CD14-positive monocyte (primary cell): ENCODE data around the gene PLPP2. TPM values are rescaled to one million over a fixed set of nuclear protein-coding genes. Genes with fewer than 3 reads are reported as not detected.

ENCODE experiments used
- DNase-seq, 3 donors: peaks; one replicate each; pipeline ENCODE4 v3.0.0-alpha.2; 2011 to 2022
- H2AFZ ChIP-seq: 2 replicates; pipeline ENCODE4 v1.6.0; 2012; ENCODE audit warnings: mild to moderate bottlenecking, low read depth, low read length, inconsistent platforms; ENCODE audit not compliant: insufficient read depth, poor library complexity, severe bottlenecking
- H3K27ac ChIP-seq, 2 donors: 1 replicate in 1 of 2; 2 replicates in 1 of 2; pipeline ENCODE4 v1.5.1; 2012 to 2013; ENCODE audit warnings: low read length in 2 of 2, control low read depth in 1 of 2, inconsistent platforms in 1 of 2, low read depth in 1 of 2, mild to moderate bottlenecking in 1 of 2
- H3K27me3 ChIP-seq, 2 donors: one replicate each; pipeline versions ENCODE4 v1.6.0 to v1.6.1; 2011 to 2013; ENCODE audit warnings: low read length in 2 of 2; ENCODE audit not compliant: control insufficient read depth in 2 of 2, insufficient read depth in 2 of 2
- H3K36me3 ChIP-seq, 2 donors: replicated peaks in 1 of 2; 1 replicate in 1 of 2; 2 replicates in 1 of 2; pipeline versions ENCODE4 v1.5.1 to v1.6.1; 2012 to 2013; ENCODE audit warnings: low read length in 2 of 2, control low read depth in 1 of 2, inconsistent platforms in 1 of 2, mild to moderate bottlenecking in 1 of 2; ENCODE audit not compliant: insufficient read depth in 2 of 2, control insufficient read depth in 1 of 2
- H3K4me1 ChIP-seq, 2 donors: 1 replicate in 1 of 2; 2 replicates in 1 of 2; pipeline versions ENCODE4 v1.5.1 to v1.6.1; 2012 to 2013; ENCODE audit warnings: low read length in 2 of 2, control low read depth in 1 of 2, inconsistent platforms in 1 of 2, mild to moderate bottlenecking in 1 of 2, moderate library complexity in 1 of 2; ENCODE audit not compliant: insufficient read depth in 2 of 2, control insufficient read depth in 1 of 2
- H3K4me2 ChIP-seq: replicated peaks from 2 replicates; pipeline ENCODE3; 2012; ENCODE audit warnings: low read length, moderate library complexity, mild to moderate bottlenecking; ENCODE audit not compliant: poor library complexity, severe bottlenecking; ENCODE audit errors: extremely low read depth
- H3K4me3 ChIP-seq, 3 experiments: fragments of 200-600 bp in 1 of 3; sonication (generic) in 1 of 3; replicated peaks in 1 of 3; 1 replicate in 2 of 3; 2 replicates in 1 of 3; pipeline ENCODE4 v1.5.1; 2011 to 2013; ENCODE audit warnings: low read length in 3 of 3, mild to moderate bottlenecking in 3 of 3, control low read depth in 2 of 3, low read depth in 2 of 3, inconsistent platforms in 1 of 3, moderate library complexity in 1 of 3
- H3K79me2 ChIP-seq: 2 replicates; pipeline ENCODE4 v1.6.0; 2012; ENCODE audit warnings: mild to moderate bottlenecking, control low read depth, inconsistent platforms, low read length, moderate library complexity; ENCODE audit not compliant: insufficient read depth
- H3K9ac ChIP-seq: 2 replicates; pipeline ENCODE4 v1.6.0; 2017; ENCODE audit warnings: low read length, mild to moderate bottlenecking; ENCODE audit not compliant: insufficient read depth, poor library complexity, severe bottlenecking
- H3K9me3 ChIP-seq, 2 donors: replicated peaks in 1 of 2; 1 replicate in 1 of 2; 2 replicates in 1 of 2; pipeline versions ENCODE4 v1.5.1 to v1.6.1; 2012 to 2013; ENCODE audit warnings: low read length in 2 of 2, control low read depth in 1 of 2; ENCODE audit not compliant: control insufficient read depth in 1 of 2, insufficient read depth in 1 of 2
- H4K20me1 ChIP-seq: 2 replicates; pipeline ENCODE4 v1.6.0; 2012; ENCODE audit warnings: mild to moderate bottlenecking, low read length, control low read depth, moderate library complexity; ENCODE audit not compliant: insufficient read depth
- H3K27ac Mint-ChIP-seq, 7 donors: one replicate each; pipeline ENCODE4 v1.8.0; 2020; ENCODE audit warnings: mild to moderate bottlenecking in 7 of 7, mixed read lengths in 7 of 7, moderate library complexity in 6 of 7, inconsistent platforms in 2 of 7
- H3K27me3 Mint-ChIP-seq, 3 donors: one replicate each; pipeline ENCODE4 v1.8.0; 2021 to 2022; ENCODE audit warnings: low read depth in 3 of 3, mild to moderate bottlenecking in 3 of 3, mixed read lengths in 3 of 3, moderate library complexity in 3 of 3, inconsistent platforms in 1 of 3
- H3K36me3 Mint-ChIP-seq, 2 donors: one replicate each; pipeline ENCODE4 v1.8.0; 2020; ENCODE audit warnings: mixed read lengths in 2 of 2, inconsistent platforms in 1 of 2, mild to moderate bottlenecking in 1 of 2
- H3K4me1 Mint-ChIP-seq: one replicate; pipeline ENCODE4 v1.8.0; 2020; ENCODE audit warnings: mild to moderate bottlenecking, mixed read lengths
- H3K4me3 Mint-ChIP-seq, 2 donors: one replicate each; pipeline ENCODE4 v1.8.0; 2020; ENCODE audit warnings: mild to moderate bottlenecking in 2 of 2, mixed read lengths in 2 of 2, moderate library complexity in 1 of 2
- H3K9me3 Mint-ChIP-seq, 7 donors: one replicate each; pipeline ENCODE4 v1.8.0; 2020 to 2022; ENCODE audit warnings: mixed read lengths in 7 of 7, mild to moderate bottlenecking in 6 of 7, moderate library complexity in 6 of 7, inconsistent platforms in 2 of 7
- CTCF ChIP-seq: fragments of 200-600 bp; IDR thresholded peaks from one replicate; pipeline ENCODE4 v1.8.0; 2022; ENCODE audit warnings: antibody characterized with exemption, mild to moderate bottlenecking
- WGBS: methylation state at CpG from one replicate; pipeline ENCODE4 v1.1.5; 2013; ENCODE audit warnings: missing lambda C conversion rate; ENCODE audit not compliant: insufficient coverage; 5-methylcytosine and 5-hydroxymethylcytosine counted together
- intact Hi-C, 2 donors: fragments of 100-400 bp; cut with micrococcal nuclease; formaldehyde crosslinking; loops; one replicate each; pipeline versions ENCODE4 v1.15.0 to v1.15.1; 2023
- polyA plus RNA-seq, 3 donors: library from polyadenylated mRNA; depleted of rRNA in 1 of 3; unstranded in 2 of 3; stranded (reverse) in 1 of 3; fragments of 300-500 nt in 2 of 3; fragments of >200 nt in 1 of 3; fragmentation: Illumina TruSeq in 2 of 3; gene quantifications; 1 replicate in 2 of 3; 2 replicates in 1 of 3; pipeline ENCODE4 v1.2.3, GENCODE V29; 2012 to 2021

PLPP2 gene
- polyA plus RNA-seq, 3 donors, result 0.01 TPM; not detected in 2

GRCh38 chr19:308471-309205 is 17.4 kb upstream of the PLPP2 start:
- no peak for DNase-seq

GRCh38 chr19:307793-308420 is 16.7 kb upstream of the PLPP2 start:
- H3K4me2 ChIP-seq, result no peak overlapping the region
- H3K4me1 Mint-ChIP-seq, result no peaks in the 10 kb centered on the region
- no peaks in the 10 kb centered on the region for H3K9me3 ChIP-seq
- H3K79me2 ChIP-seq, result peaks cover 2% of the 10 kb centered on the region
- H3K36me3 Mint-ChIP-seq, result peaks cover 48 to 61% of the 10 kb centered on the region in 2 donors
- no peak for DNase-seq
- peaks cover 0 to 1% (median 0%) of the 10 kb centered on the region in 3 donors for H3K27me3 Mint-ChIP-seq
- H4K20me1 ChIP-seq, result peaks cover 71% of the 10 kb centered on the region
- no peaks in the 10 kb centered on the region for H3K4me1 ChIP-seq
- H3K27ac Mint-ChIP-seq, result no peak overlapping the region
- H3K27me3 ChIP-seq, result no peaks in the 10 kb centered on the region
- H2AFZ ChIP-seq, result no peak overlapping the region
- no peak for TF ChIP-seq CTCF
- no peak overlapping the region for H3K9ac ChIP-seq
- 97% methylated on average over 10 of the region's 21 CpGs for WGBS
- peaks cover 60 to 75% of the 10 kb centered on the region in 2 donors for H3K36me3 ChIP-seq
- H3K4me3 ChIP-seq, result no peak overlapping the region
- H3K4me3 Mint-ChIP-seq, result no peak overlapping the region
- H3K9me3 Mint-ChIP-seq, result no peaks in the 10 kb centered on the region
- intact Hi-C loops, result no loop called here
- H3K27ac ChIP-seq, result no peak overlapping the region

More at GRCh38 chr19:308471-309205, 17.4 kb upstream of the PLPP2 start:
- no peak overlapping the region for H3K27ac ChIP-seq
- Mint-ChIP-seq H3K27ac (peak overlapping the region in 2 of 7 donors; percentile 60 to 74), H3K4me3 (no peak overlapping the region), H3K4me1 (no peaks in the 10 kb centered on the region), H3K36me3 (peaks cover 52 to 68% of the 10 kb centered on the region in 2 donors), H3K27me3 (peaks cover 0 to 1% (median 0%) of the 10 kb centered on the region in 3 donors), H3K9me3 (no peaks in the 10 kb centered on the region)
- H3K27me3 ChIP-seq, result no peaks in the 10 kb centered on the region
- H3K4me1 ChIP-seq, result no peaks in the 10 kb centered on the region
- peaks cover 67 to 82% of the 10 kb centered on the region in 2 donors for H3K36me3 ChIP-seq
- no peaks in the 10 kb centered on the region for H3K9me3 ChIP-seq
- intact Hi-C loops, result no loop called here
- no peak overlapping the region for H3K9ac ChIP-seq
- no peak overlapping the region for H2AFZ ChIP-seq
- H3K4me2 ChIP-seq, result no peak overlapping the region
- 96% methylated on average over 48 of the region's 48 CpGs for WGBS
- H3K4me3 ChIP-seq, result no peak overlapping the region
- peaks cover 77% of the 10 kb centered on the region for H4K20me1 ChIP-seq
- no peak for TF ChIP-seq CTCF
- H3K79me2 ChIP-seq, result peaks cover 2% of the 10 kb centered on the region
